OCI-LY7 (cell line): Measurements from ENCODE around the gene NDST4.

Experiments used
- EZH2phosphoT487 ChIP-seq: fragments of 200-600 bp; sonication (generic); IDR thresholded peaks from 2 replicates; pipeline ENCODE4 v1.6.1; 2018; ENCODE audit warnings: low read depth, borderline replicate concordance, mild to moderate bottlenecking, mixed run types, antibody characterized with exemption, low read length, moderate library complexity, mixed read lengths
- TF ChIP-seq, protein P1 (sequence below): fragments of 200-600 bp; sonication (generic); conservative IDR thresholded peaks from 2 replicates; pipeline ENCODE4 v1.5.1; 2014; ENCODE audit warnings: mild to moderate bottlenecking, antibody characterized with exemption, low read length, moderate library complexity, mixed read lengths

DNA sequence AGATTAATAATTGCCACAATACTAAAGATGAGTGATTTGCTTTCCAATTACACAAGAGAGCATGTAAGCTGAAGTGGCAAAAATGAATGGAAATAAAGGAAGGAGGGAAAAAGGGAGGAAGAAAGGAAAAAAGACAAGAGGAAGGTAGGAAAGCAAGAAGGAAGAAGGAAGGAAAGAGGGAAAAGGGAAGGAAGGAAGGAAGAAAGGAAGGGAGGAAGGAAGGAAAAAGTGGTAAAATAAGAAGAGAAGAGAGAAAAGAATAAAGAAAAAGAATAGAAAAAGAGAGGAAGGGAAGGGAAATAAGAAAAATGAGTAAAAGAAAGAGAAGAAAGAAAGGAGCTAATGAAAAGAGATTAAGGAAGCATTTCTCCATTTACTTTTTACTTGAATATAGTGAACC lies 4.6 kb downstream of the NDST4 start:
- TF ChIP-seq EZH2phosphoT487 = no peak
- TF ChIP-seq, protein P1, sequence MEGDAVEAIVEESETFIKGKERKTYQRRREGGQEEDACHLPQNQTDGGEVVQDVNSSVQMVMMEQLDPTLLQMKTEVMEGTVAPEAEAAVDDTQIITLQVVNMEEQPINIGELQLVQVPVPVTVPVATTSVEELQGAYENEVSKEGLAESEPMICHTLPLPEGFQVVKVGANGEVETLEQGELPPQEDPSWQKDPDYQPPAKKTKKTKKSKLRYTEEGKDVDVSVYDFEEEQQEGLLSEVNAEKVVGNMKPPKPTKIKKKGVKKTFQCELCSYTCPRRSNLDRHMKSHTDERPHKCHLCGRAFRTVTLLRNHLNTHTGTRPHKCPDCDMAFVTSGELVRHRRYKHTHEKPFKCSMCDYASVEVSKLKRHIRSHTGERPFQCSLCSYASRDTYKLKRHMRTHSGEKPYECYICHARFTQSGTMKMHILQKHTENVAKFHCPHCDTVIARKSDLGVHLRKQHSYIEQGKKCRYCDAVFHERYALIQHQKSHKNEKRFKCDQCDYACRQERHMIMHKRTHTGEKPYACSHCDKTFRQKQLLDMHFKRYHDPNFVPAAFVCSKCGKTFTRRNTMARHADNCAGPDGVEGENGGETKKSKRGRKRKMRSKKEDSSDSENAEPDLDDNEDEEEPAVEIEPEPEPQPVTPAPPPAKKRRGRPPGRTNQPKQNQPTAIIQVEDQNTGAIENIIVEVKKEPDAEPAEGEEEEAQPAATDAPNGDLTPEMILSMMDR = no peak
